COLO829 (cell line): ENCODE measurements around the gene SFXN3.
A peak's percentile ranks its signal among the peaks of the same experiment; 100 is the strongest.

Experiments used
- DNase-seq: peaks from one replicate; pipeline ENCODE4 v3.0.0; 2012; ENCODE audit warnings: low spot score

The SFXN3 gene, protein sequence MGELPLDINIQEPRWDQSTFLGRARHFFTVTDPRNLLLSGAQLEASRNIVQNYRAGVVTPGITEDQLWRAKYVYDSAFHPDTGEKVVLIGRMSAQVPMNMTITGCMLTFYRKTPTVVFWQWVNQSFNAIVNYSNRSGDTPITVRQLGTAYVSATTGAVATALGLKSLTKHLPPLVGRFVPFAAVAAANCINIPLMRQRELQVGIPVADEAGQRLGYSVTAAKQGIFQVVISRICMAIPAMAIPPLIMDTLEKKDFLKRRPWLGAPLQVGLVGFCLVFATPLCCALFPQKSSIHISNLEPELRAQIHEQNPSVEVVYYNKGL

DNA sequence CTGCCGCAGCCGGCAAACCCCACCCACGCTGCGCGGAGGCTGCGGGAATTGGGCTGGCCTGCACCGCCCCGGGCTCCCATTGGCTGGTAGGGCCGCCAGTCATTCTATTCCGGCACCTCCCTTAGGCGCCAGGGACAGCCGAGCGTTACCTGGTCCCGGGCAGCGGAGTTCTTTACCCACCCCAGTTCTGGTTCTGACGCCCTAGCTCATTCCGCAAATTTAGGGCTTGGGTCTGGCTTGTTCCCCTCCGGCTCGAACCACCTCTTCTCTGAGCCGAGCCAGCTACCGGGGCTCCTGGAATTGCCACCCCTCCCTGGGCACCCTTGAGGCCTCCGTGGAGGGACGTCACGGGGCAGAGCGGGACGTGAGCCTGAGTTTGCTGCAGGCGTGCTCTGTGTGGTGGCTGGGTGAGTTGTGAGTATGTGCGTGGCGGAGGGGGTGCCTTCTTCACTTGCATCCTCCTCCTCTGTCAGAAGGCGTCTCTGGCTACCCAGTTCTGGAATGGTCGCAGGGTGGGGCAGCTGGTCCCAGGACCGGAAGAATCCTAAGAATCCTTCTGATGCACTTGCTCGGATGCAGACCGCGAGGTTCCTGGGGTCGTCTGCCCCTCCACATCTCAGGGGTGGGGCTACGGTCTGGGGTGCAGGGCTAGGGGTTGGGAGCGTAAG, at the start of gene SFXN3, which contains the start of gene PDZD7:
Gene SFXN3, plus strand, starts transcription at position 107 of the 668 bp plus-strand sequence. CDS start 3,461 bp downstream, outside the sequence.
Gene PDZD7, minus strand, starts transcription at position 2 of the 668 bp plus-strand sequence. CDS start 910 bp downstream, outside the sequence.
- peak; percentile 65 for DNase-seq

DNA sequence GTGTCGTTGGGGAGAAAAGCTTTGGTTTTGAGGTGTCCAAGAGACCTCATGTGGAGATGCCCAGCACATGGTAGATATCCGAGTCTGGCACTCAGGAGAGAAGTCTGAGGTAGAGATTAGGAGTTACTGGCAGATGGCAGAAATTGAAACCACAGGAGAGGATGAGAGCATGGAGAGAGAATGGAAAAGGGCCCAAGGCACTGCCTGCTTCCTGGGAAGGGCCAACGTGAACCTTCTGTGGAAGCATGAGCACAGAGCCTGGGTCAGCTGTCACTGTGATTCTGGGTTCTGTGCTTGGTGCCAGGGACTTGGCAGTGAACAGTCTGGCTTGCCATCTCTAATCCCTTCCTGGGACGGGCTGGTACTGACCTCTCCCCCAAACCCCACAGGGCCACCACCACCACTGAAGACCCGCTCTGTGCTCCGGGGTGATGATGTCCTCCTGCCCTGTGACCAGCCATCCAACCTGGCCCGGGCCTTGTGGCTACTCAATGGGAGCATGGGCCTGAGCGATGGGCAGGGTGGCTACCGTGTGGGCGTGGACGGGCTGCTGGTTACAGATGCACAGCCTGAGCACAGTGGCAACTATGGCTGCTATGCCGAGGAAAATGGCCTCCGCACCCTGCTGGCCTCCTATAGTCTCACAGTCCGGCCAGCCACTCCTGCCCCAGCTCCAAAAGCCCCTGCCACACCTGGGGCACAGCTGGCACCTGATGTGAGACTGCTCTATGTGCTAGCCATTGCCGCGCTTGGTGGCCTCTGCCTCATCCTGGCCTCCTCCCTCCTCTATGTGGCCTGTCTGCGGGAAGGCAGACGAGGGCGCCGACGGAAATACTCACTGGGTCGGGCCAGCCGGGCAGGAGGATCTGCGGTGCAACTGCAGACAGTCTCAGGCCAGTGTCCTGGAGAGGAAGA, 47.9 kb upstream of the SFXN3 start:
- no peak for DNase-seq

DNA sequence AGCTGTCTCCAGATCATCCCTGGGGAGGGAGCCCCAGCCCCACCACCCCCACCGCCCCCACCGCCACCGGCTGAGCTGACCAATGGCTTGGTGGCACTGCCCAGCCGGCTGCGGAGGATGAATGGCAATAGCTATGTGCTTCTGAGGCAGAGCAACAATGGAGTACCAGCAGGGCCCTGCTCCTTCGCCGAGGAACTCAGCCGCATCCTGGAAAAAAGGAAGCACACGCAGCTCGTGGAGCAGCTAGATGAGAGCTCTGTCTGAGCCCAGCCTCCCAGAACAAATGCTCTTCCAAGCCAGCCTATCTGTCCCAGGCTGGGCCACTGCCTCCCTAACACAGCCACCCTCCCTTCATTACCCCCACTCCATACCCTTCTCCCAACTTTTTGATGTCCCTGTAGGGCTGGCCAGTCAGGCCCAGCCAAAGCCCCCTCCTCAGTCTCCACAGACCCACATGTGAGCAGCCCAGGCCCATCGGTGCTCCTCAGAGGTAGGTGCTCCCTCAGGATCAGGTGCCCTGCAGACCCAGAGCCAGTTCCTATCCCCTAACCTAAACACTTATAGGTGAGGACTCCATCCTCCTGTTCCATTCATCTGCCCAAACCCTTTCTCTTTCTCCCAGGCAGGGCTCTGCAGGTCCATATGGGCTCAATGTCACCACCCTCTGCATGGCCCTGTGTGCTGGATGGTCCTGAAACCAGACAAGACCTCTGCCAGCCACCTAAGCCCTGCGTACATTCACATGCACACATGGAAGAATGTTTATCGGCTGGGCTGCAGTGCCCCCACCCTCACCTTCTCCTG, 47.0 kb upstream of the SFXN3 start:
- DNase-seq: no peak

DNA sequence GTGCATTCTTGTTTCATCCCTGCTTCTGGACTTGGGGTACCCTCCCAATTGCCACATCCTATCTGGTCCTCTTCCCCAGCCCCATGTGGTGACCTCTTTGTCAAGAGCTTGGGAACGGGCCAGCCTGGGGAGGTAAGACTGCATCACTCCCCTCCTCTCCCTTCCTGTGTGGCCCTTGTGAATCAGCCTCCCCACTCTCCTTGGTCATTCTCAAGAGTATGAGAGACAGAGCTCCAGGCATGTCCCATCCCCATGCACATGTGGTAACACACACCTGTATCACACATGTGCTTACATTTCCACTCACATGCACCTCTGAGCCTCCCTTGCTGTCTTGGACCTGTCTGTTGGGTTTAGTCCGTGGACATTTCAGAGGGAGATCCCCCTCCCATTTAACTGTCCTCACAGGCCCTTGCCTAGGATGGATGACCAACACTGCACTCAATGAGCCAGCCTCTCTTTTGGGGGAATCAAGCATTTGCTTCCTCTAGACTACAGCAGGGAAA, 46.3 kb upstream of the SFXN3 start:
- no peak for DNase-seq

DNA sequence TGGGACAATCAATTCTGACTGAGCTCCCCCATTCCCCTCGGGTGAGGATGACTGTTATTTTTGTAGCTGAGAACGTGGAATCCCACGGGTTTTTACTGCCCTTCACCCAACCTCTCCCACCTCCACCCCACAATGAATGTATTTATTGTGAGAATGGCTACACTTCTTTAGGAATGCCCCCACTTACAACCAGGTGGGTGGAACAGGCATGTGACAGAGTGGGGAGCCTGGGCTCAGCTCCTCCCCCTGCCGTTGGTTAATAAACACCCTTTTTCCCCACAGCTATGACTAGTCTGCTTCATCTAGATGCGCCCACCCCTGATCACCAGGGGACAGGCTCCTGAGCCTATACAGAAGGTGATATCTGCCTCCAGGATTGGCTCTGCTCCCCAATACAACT, 45.7 kb upstream of the SFXN3 start:
- DNase-seq: no peak

DNA sequence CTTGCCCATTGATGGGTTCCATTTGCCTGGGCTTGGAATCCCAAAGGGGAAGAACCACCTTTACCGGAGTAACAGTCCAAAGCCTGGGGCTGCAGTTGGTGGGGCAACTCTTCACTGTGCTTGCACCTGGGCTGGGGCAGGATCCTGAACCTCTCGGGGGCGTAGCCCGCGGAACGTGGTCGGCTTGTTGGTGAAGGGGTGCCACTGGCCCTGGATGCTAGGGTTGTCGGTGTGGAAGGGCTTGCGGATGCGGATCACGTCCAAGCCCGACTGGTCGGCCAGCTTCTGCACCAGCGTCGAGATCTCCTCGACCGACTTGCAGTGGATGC, 44.4 kb upstream of the SFXN3 start:
- no peak for DNase-seq

DNA sequence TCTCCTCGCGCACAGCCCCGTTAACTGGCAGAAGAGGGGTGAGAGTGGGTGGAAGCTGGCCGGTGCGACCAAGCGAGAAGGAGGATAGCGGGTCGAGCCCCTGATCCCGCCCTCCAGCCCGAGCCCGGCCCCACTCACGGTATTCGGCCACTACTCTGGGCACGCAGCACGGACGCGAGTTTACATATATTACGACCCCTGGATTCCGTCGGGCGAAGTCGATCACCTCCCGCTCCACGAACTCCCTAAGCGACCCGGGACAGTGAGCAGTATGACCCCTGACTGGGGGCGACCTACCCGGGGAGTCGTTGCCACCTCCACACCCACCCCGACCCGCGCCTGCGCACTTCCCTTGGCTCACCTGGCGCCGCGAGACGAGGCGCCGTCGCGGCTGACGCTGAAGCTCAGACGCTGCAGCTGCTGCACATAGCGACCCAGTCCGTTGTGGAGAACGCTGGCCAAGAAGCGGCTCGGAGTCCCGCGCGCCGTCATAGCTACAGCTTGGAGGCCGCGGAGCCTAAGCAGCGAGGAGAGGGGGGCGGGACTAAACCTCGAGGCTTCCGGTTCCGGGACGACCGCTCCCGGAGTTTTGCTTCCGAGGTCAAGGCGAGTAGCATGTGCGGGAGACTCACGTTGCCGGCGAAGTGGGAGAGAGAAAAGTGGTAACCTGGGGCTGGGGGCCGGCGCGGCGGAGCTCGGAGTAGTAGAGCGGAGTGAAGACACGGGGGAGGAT, 43.9 kb upstream of the SFXN3 start, which contains the start of the genes MRPL43 and TWNK:
Gene MRPL43, minus strand, starts transcription at position 546 of the 733 bp plus-strand sequence. Its CDS starts 54 bp downstream, at position 492.
Gene TWNK, plus strand, starts transcription at position 592 of the 733 bp plus-strand sequence. CDS start 668 bp downstream, outside the sequence.
- peak; percentile 53 for DNase-seq

DNA sequence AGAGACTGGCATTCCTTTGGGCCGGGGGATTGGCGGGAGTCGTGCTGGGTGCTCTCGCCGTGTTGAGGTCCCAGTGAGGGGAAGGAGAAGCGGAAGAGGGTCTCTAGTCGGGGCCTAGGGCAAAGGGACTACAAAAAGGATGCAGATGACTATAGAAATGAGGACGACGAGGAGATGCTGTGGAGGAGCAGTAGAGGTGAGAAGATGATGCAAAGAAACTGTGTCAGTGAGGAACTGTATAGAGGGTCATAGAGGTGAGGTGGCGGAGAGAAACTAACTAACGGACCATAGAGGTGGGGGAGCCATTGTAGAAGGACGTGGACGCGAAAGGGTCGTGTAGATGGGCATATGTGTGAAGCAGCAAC, 43.4 kb upstream of the SFXN3 start:
- no peak for DNase-seq

DNA sequence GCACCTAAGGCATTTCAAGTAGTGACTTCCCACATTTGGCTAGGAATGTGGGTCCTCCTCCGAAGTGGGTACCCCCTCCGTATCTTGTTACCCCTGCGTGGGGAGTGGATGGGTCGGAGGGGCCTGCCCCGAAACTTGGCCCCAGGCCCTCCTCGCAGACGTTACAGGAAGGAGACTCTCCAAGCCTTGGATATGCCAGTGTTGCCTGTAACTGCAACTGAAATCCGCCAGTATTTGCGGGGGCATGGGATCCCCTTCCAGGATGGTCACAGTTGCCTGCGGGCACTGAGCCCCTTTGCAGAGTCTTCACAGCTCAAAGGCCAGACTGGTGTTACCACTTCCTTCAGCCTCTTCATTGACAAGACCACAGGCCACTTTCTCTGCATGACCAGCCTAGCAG, 42.9 kb upstream of the SFXN3 start:
- no peak for DNase-seq

DNA sequence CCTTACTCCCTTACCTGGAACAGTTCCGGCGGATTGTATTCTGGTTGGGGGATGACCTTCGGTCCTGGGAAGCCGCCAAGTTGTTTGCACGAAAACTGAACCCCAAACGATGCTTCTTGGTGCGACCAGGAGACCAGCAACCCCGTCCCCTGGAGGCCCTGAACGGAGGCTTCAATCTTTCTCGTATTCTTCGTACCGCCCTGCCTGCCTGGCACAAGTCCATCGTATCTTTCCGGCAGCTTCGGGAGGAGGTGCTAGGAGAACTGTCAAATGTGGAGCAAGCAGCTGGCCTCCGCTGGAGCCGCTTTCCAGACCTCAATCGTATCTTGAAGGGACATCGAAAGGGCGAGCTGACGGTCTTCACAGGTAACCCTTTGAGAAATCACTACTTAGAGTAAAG, 41.9 kb upstream of the SFXN3 start:
- DNase-seq: no peak

DNA sequence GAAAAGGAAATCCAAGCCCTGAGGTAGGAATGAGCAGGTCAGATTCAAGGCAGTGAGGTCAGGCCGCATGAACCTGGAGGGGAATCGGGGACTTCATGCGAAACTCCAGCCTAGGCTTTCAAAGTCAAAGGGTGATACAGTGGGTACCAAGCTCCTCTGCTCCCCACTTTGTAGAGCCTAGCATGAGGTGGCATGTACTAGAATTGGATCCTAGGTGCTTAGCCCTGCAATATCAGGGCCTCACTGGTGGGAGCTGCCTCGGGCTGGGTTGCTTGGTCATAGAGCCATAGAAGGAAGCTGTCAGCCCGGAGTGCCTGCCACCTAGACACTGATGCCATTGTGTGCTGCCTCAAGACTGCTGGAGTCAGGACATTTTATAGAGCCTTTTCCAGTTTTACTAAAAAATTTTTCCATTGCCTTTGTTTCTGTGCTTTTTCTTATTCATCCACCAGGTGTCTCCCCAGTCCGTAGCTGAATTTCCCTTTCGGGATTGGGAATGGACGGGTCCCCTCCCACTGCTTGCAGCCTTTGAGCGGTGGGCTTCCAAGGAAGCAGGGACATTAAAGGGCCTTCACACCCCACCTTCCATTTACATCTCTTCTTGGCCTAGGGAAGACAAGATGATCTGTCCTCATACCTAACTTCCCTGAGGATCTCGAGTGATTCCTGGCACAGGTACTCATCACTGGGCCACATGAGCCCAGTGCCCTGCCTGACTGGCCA, 36.9 kb upstream of the SFXN3 start:
- DNase-seq: no peak

DNA sequence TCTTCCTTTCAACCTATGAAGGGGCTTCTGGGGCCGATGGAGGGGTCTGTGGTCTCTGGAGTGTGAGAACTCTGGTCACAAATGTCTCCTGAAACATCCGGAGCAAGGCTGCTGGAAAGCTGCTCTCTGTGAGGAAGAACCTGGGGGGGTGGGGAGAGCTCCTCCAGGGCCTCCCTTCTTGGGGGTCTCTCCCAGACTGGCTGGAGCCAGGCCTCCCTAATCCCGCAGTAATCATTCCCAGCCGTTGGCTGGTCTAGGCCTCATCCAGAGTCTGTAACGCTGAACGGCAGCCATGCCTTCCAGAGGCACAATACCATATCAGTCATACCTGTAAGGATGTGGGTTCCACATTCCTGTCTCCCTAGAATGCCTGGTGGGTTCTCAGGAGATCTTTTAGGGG, 35.9 kb upstream of the SFXN3 start:
- DNase-seq: no peak

DNA sequence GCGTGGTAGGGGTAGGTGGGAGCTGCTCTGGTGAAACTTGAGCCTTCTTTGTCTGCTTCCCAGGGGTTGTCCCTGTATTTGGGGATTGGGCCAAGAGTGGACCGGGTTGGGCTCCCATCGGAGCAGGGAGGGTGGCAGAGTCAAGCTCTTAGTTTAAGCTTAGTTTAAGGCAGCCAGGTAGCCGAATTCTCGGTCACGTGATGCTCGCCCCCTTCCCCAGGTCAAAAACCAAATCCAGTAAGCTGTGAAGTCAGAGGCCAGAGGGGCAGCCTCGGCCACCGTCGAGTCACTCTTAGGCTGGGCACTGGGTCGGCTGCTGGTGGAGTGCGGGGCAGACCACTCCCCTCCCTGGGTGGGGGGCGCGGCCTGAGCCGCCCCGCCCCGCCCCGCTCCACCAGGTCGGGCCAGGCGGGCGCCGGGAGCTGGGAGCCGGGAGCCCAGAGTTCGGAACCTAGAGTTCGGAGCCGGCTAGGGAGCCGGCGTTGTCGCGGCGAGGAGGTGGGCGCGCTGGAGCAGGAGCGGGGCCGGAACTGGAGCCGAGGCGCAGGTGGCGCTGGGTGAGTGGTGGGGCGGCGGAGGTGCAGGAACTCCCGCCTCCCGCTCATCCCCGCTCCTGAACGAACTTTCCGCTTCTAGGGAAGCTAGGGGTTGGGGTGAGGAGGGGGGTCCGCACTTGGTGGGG, 34.2 kb upstream of the SFXN3 start:
- DNase-seq: no peak

DNA sequence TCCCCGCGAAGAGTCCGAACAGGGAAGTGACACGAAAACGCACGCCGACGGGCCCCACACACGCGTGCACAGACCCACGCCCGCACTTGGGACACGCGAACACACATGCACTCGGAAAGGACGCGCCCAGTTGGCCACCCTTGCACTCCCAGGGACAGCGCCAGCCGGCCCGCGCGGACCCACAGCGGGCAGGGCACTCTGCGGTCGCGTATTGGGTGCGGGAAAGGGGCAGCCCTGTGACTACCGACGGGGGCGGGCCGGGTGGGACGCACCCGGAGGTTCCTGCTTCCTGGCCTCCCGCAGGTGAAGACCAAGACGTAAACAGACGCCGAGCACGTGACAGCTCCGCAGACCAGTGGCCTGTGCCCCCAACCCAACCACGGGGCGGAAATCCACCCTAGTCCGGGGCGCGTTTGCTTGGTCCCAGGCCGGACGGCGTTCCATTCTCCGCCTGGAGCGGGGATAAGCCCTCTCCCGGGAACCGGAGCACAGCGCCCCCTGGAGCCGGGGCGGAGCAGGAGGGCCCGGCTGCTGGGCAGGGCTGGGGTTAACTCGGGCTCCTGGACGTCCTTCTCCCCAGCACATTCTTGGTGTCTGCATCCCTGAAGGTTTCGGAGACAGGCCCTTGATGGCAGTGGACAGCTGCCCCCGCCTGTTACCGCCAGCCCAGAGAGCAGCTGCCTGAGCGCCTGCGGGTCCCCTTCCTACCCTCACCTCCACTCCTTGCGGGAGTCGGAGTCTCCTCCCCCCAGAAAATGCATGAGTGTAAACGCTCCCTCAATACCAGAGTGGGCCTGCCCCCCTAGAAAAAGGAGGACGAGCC, 33.5 kb upstream of the SFXN3 start:
- DNase-seq: peak; percentile 55

DNA sequence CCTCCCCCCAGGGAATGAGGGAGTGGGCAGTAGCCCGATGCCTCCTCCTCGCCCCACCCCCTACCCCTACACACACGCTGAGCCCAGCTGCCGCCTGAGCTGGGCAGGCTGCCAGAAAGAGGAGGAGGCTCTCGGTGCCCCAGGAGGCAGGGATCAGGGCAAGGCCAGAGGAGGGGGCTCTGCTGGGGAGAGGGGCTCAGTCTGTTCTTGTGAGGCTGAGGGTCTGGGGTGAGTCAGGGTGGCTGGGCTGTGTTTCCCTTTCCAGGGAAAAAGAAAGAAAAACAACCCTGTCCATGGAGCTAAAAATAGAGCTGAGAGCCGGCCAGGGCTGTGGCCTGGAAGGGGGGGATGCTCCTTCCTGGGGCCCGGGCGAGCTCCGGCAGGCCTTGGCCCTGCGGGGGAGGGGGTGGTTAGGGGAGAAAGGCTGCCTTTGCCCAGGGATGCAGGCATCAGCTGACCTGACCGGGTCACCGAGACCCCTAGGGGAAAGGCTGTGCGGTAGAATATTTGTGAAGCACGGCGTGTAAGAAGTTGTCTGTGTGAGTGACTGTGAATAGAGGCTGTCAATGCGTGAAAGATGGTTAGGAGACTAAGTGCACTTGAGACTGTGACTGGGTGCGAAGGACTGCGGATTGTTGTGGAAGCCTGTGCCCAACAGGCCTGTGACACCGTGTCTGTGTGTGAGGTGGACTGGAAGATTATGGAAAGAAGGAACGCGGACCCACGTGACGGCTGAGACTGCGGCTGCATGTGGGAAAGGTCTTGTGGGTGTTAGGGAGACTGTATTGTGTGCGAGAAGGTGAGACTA, 32.6 kb upstream of the SFXN3 start:
- DNase-seq: peak; percentile 65

DNA sequence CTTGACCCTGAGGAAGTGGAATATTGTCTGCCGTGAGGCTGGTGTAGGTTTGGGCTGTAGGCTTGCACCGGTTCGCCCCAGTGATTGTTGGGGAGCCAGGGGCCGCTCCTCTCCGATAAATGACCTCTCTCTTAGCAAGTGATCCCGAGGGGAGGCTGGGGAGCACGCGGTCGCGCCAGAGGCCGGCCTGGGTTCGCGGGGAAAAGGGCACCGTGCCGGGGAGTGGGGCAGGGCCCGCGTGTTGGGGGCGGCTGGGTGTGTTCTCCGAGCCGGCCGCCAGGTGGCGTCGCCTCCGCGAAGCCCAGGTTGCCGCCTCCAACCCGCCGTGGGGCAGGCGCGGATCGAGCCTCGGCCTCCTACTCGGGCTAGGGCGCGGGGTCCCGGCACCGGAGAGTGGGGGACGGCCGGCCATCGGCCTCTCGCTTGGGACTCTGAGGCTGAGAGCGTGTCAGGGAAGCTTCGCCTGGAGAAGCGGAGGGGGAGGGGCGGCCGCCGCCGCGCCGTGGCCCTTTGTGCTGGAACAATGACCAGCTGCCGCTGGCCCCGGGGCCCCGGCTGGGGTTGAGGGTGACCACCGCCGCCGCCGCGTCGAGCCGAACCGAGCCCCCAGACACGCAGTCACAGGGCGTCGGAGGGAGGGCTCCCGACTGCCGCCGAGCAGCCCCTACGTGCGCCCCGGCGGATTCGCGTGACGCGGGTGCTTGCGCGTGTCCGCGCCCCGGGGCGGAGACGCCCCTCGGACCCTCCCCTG, 31.9 kb upstream of the SFXN3 start:
- no peak for DNase-seq

DNA sequence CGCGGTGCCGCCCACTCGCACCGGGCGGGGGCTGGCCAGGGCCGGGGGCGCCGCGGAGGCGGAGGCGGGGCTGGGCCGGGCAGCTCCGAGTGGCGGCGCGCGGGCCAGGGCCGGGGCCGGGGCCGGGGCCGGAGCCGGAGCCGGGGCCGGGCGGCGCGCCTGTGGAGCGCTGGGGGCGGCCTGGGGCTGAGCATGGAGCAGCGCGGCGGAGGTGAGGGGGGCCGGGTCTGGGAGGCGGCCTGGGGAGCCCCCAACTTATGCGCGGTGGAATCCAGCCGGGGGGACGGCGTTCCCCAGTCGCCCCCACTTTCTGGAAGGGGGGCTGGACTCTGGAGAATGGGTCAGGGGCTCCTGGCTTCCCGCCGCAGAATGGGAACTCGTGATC, 31.3 kb upstream of the SFXN3 start, which contains the start of gene LZTS2:
Gene LZTS2, plus strand, starts transcription at position 67 of the 385 bp plus-strand sequence. CDS start 2,731 bp downstream, outside the sequence.
- no peak for DNase-seq
